Thymus (tissue), 11 donors: ENCODE data around the gene LAMA3. TPM values are rescaled to one million over a fixed set of nuclear protein-coding genes. Genes with fewer than 3 reads are reported as not detected.

ENCODE experiments used
- DNase-seq, 9 donors: peaks; one replicate each; pipeline ENCODE4 v3.0.0-alpha.2; 2013; ENCODE audit warnings: low spot score in 9 of 9, low read depth in 6 of 9, missing footprints in 1 of 9
- H3K27ac ChIP-seq, 2 donors: one replicate each; pipeline ENCODE4 v1.5.1; 2013; ENCODE audit warnings: control low read depth in 1 of 2, low read depth in 1 of 2, low read length in 1 of 2, mild to moderate bottlenecking in 1 of 2, moderate library complexity in 1 of 2
- H3K27me3 ChIP-seq, 2 donors: one replicate each; pipeline ENCODE4 v1.5.1; 2013; ENCODE audit warnings: low read length in 1 of 2; ENCODE audit not compliant: control insufficient read depth in 2 of 2, insufficient read depth in 1 of 2
- H3K36me3 ChIP-seq, 2 donors: one replicate each; pipeline ENCODE4 v1.5.1; 2013; ENCODE audit warnings: low read length in 1 of 2, mild to moderate bottlenecking in 1 of 2, moderate library complexity in 1 of 2; ENCODE audit not compliant: control insufficient read depth in 2 of 2, insufficient read depth in 2 of 2
- H3K4me1 ChIP-seq, 2 donors: one replicate each; pipeline ENCODE4 v1.5.1; 2013; ENCODE audit warnings: low read length in 2 of 2; ENCODE audit not compliant: control insufficient read depth in 2 of 2, insufficient read depth in 2 of 2
- H3K4me3 ChIP-seq, 2 donors: one replicate each; pipeline ENCODE4 v1.5.1; 2013; ENCODE audit warnings: low read length in 2 of 2, control low read depth in 1 of 2, mild to moderate bottlenecking in 1 of 2
- H3K9me3 ChIP-seq, 2 donors: one replicate each; pipeline ENCODE4 v1.5.1; 2013; ENCODE audit warnings: low read length in 1 of 2, mild to moderate bottlenecking in 1 of 2; ENCODE audit not compliant: control insufficient read depth in 2 of 2, insufficient read depth in 1 of 2
- WGBS: extraction: QIAGEN DNeasy Blood & Tissue Kit; methylation state at CpG from one replicate; pipeline ENCODE4 v1.1.7; 2013; 5-methylcytosine and 5-hydroxymethylcytosine counted together
- polyA plus RNA-seq: library from polyadenylated mRNA; stranded (reverse); fragments of 200-250 nt; gene quantifications from one replicate; pipeline ENCODE4 v1.2.3, GENCODE V29; 2013
- total RNA-seq: library from RNA; stranded (reverse); fragments of 120-200 nt; gene quantifications from one replicate; pipeline ENCODE4 v1.2.4, GENCODE V29; 2013
- donor health status: healthy.

The LAMA3 gene
- total and polyA plus RNA-seq, 2 donors: 8.9 to 50.1 TPM

- Histone ChIP-seq H3K4me1 (peaks cover 10 to 35% of the 10 kb centered on the region in 2 donors), H3K27ac (peak overlapping the region in 1 of 2 donors; percentile 49)
- whole genome bisulfite sequencing: over 99% methylated on average over 5 of the region's 5 CpGs
Observed at GRCh38 chr18:23971097-23971440, 281.8 kb downstream of the LAMA3 start.

GRCh38 chr18:23971666-23972230, 282.5 kb downstream of the LAMA3 start:
- Histone ChIP-seq H3K27ac (no peak overlapping the region), H3K4me3 (no peak overlapping the region), H3K4me1 (peaks cover 10 to 34% of the 10 kb centered on the region in 2 donors), H3K36me3 (no peaks in the 10 kb centered on the region), H3K27me3 (no peaks in the 10 kb centered on the region), H3K9me3 (peaks cover 0 to 4% of the 10 kb centered on the region in 2 donors)
- 97% methylated on average over 5 of the region's 5 CpGs for WGBS
- no peak for DNase-seq

More at GRCh38 chr18:23971097-23971440, 281.8 kb downstream of the LAMA3 start:
- Histone ChIP-seq H3K4me3 (no peak overlapping the region), H3K9me3 (peaks cover 0 to 4% of the 10 kb centered on the region in 2 donors), H3K36me3 (no peaks in the 10 kb centered on the region), H3K27me3 (no peaks in the 10 kb centered on the region)
- DNase-seq: no peak

GRCh38 chr18:23972453-23972852, 283.2 kb downstream of the LAMA3 start:
- Histone ChIP-seq H3K4me3 (no peak overlapping the region), H3K27me3 (no peaks in the 10 kb centered on the region), H3K9me3 (peaks cover 0 to 4% of the 10 kb centered on the region in 2 donors), H3K36me3 (no peaks in the 10 kb centered on the region), H3K4me1 (peaks cover 8 to 27% of the 10 kb centered on the region in 2 donors), H3K27ac (no peak overlapping the region)
- DNase-seq: no peak
- WGBS: 93% methylated on average over 6 of the region's 6 CpGs

- Histone ChIP-seq H3K27me3 (no peaks in the 10 kb centered on the region), H3K4me3 (no peak overlapping the region), H3K4me1 (peaks cover 13 to 24% of the 10 kb centered on the region in 2 donors), H3K36me3 (no peaks in the 10 kb centered on the region), H3K27ac (no peak overlapping the region), H3K9me3 (peaks cover 0 to 1% of the 10 kb centered on the region in 2 donors)
- no peak for DNase-seq
- whole genome bisulfite sequencing: 98% methylated on average over 7 of the region's 7 CpGs
Observed at GRCh38 chr18:23977103-23977502, 287.9 kb downstream of the LAMA3 start.

- H3K4me1 ChIP-seq: peaks cover 13 to 26% of the 10 kb centered on the region in 2 donors
- H3K27ac ChIP-seq: peak overlapping the region; percentile 60 to 79
- H3K36me3 ChIP-seq: no peaks in the 10 kb centered on the region
- no peak overlapping the region for H3K4me3 ChIP-seq
- peaks cover 0 to 1% of the 10 kb centered on the region in 2 donors for H3K9me3 ChIP-seq
- DNase-seq: peak; percentile 36 to 88 (median 64)
- H3K27me3 ChIP-seq: no peaks in the 10 kb centered on the region
- WGBS: 5% methylated on average over 1 of the region's 1 CpG
Observed at GRCh38 chr18:23977719-23978483, 288.6 kb downstream of the LAMA3 start.

- WGBS: 68% methylated on average over 8 of the region's 8 CpGs
- Histone ChIP-seq H3K4me1 (peaks cover 13 to 26% of the 10 kb centered on the region in 2 donors), H3K27me3 (no peaks in the 10 kb centered on the region), H3K4me3 (no peak overlapping the region), H3K27ac (no peak overlapping the region), H3K36me3 (no peaks in the 10 kb centered on the region), H3K9me3 (peaks cover 0 to 1% of the 10 kb centered on the region in 2 donors)
- peak in 1 of 9 donors; percentile 30 for DNase-seq
Observed at GRCh38 chr18:23981369-23981980, 292.2 kb downstream of the LAMA3 start.

- H3K4me3 ChIP-seq: no peak overlapping the region
- H3K9me3 ChIP-seq: peaks cover 0 to 1% of the 10 kb centered on the region in 2 donors
- no peak overlapping the region for H3K27ac ChIP-seq
- WGBS: 93% methylated on average over 17 of the region's 17 CpGs
- H3K4me1 ChIP-seq: peaks cover 12 to 26% of the 10 kb centered on the region in 2 donors
- no peaks in the 10 kb centered on the region for H3K27me3 ChIP-seq
- no peak for DNase-seq
- H3K36me3 ChIP-seq: no peaks in the 10 kb centered on the region
Observed at GRCh38 chr18:23982155-23983079, 293.2 kb downstream of the LAMA3 start.

- DNase-seq: no peak
- Histone ChIP-seq H3K9me3 (no peaks in the 10 kb centered on the region), H3K27ac (no peak overlapping the region), H3K27me3 (no peaks in the 10 kb centered on the region), H3K4me1 (peaks cover 5 to 20% of the 10 kb centered on the region in 2 donors), H3K4me3 (no peak overlapping the region), H3K36me3 (no peaks in the 10 kb centered on the region)
- 90% methylated on average over 3 of the region's 3 CpGs for WGBS
Observed at GRCh38 chr18:23983112-23983511, 293.9 kb downstream of the LAMA3 start.
